Progenitor cell of endocrine pancreas (in vitro differentiated cells): ENCODE results near the gene GID8. TPM values are rescaled to one million over a fixed set of nuclear protein-coding genes. Genes with fewer than 3 reads are reported as not detected.

ENCODE experiments used
- DNase-seq: peaks from one replicate; pipeline ENCODE4 v3.0.0; 2021; ENCODE audit warnings: low spot score; ENCODE audit not compliant: unreplicated experiment
- H3K27ac Mint-ChIP-seq: 2 replicates; pipeline ENCODE4 v1.8.0; 2021; ENCODE audit warnings: mild to moderate bottlenecking, moderate library complexity, mixed read lengths
- H3K27me3 Mint-ChIP-seq: 2 replicates; pipeline ENCODE4 v1.8.0; 2021; ENCODE audit warnings: mixed read lengths
- H3K36me3 Mint-ChIP-seq: 2 replicates; pipeline ENCODE4 v1.8.0; 2022; ENCODE audit warnings: mixed read lengths; ENCODE audit not compliant: insufficient read depth
- H3K4me1 Mint-ChIP-seq: 2 replicates; pipeline ENCODE4 v1.8.0; 2021; ENCODE audit warnings: low read depth, mixed read lengths
- H3K4me3 Mint-ChIP-seq: 2 replicates; pipeline ENCODE4 v1.8.0; 2021; ENCODE audit warnings: low read depth, mild to moderate bottlenecking, moderate library complexity, mixed read lengths
- H3K9me3 Mint-ChIP-seq: 2 replicates; pipeline ENCODE4 v1.8.0; 2021; ENCODE audit warnings: low read depth, mixed read lengths
- CTCF ChIP-seq: fragments of 200-600 bp; sonication (generic); IDR thresholded peaks from one replicate; pipeline ENCODE4 v1.5.0; 2021; ENCODE audit warnings: antibody characterized with exemption, mild to moderate bottlenecking; ENCODE audit not compliant: unreplicated experiment
- total RNA-seq: library from RNA; stranded (reverse); gene quantifications from 2 replicates; pipeline ENCODE4 v1.2.1, GENCODE V29; 2021

GID8 gene
- total RNA-seq, 1 donor from 2014 or later: 66.7 TPM

- H3K27me3 Mint-ChIP-seq: no peaks in the 10 kb centered on the region
Measured at GRCh38 chr20:62933966-62934365, 4.0 kb upstream of the GID8 start.

GRCh38 chr20:62935204-62935967, 2.6 kb upstream of the GID8 start:
- DNase-seq: no peak
- Mint-ChIP-seq H3K27me3 (no peaks in the 10 kb centered on the region), H3K4me3 (no peak overlapping the region), H3K4me1 (peaks cover 18% of the 10 kb centered on the region), H3K9me3 (no peaks in the 10 kb centered on the region), H3K27ac (no peak overlapping the region), H3K36me3 (peaks cover 6% of the 10 kb centered on the region)
- no peak for TF ChIP-seq CTCF

More at GRCh38 chr20:62933966-62934365, 4.0 kb upstream of the GID8 start:
- Mint-ChIP-seq H3K9me3 (no peaks in the 10 kb centered on the region), H3K36me3 (peaks cover 6% of the 10 kb centered on the region), H3K4me3 (no peak overlapping the region), H3K4me1 (peaks cover 12% of the 10 kb centered on the region), H3K27ac (no peak overlapping the region)
- TF ChIP-seq CTCF: no peak
- no peak for DNase-seq

- Mint-ChIP-seq H3K27me3 (no peaks in the 10 kb centered on the region), H3K4me1 (peaks cover 18% of the 10 kb centered on the region), H3K27ac (no peak overlapping the region), H3K4me3 (no peak overlapping the region), H3K9me3 (no peaks in the 10 kb centered on the region), H3K36me3 (peaks cover 6% of the 10 kb centered on the region)
- no peak for TF ChIP-seq CTCF
- no peak for DNase-seq
Measured at GRCh38 chr20:62935968-62936585, 1.9 kb upstream of the GID8 start.

GRCh38 chr20:62937268-62938104, 461 bp upstream of the GID8 start:
- Mint-ChIP-seq H3K36me3 (peaks cover 6% of the 10 kb centered on the region), H3K27ac (peak overlapping the region; percentile 99), H3K9me3 (no peaks in the 10 kb centered on the region), H3K4me3 (no peak overlapping the region), H3K4me1 (peaks cover 15% of the 10 kb centered on the region), H3K27me3 (no peaks in the 10 kb centered on the region)
- TF ChIP-seq CTCF: no peak
- DNase-seq: peak; percentile 94

- no peaks in the 10 kb centered on the region for H3K9me3 Mint-ChIP-seq
Measured at GRCh38 chr20:62940875-62941274, 2.9 kb downstream of the GID8 start.

More at GRCh38 chr20:62940875-62941274, 2.9 kb downstream of the GID8 start:
- TF ChIP-seq CTCF: no peak
- H3K27me3 Mint-ChIP-seq: no peaks in the 10 kb centered on the region
- peaks cover 13% of the 10 kb centered on the region for H3K36me3 Mint-ChIP-seq
- H3K4me1 Mint-ChIP-seq: peaks cover 15% of the 10 kb centered on the region
- H3K4me3 Mint-ChIP-seq: peak overlapping the region; percentile 35
- H3K27ac Mint-ChIP-seq: no peak overlapping the region
- no peak for DNase-seq
